ENCODE measurements around the gene CNOT6L.
"Not testable (repeated sequence)": the region's sequence is repeated elsewhere in the genome, so short reads cannot be mapped to it uniquely, and the experiment has no call there.

CNOT6L gene

DNA sequence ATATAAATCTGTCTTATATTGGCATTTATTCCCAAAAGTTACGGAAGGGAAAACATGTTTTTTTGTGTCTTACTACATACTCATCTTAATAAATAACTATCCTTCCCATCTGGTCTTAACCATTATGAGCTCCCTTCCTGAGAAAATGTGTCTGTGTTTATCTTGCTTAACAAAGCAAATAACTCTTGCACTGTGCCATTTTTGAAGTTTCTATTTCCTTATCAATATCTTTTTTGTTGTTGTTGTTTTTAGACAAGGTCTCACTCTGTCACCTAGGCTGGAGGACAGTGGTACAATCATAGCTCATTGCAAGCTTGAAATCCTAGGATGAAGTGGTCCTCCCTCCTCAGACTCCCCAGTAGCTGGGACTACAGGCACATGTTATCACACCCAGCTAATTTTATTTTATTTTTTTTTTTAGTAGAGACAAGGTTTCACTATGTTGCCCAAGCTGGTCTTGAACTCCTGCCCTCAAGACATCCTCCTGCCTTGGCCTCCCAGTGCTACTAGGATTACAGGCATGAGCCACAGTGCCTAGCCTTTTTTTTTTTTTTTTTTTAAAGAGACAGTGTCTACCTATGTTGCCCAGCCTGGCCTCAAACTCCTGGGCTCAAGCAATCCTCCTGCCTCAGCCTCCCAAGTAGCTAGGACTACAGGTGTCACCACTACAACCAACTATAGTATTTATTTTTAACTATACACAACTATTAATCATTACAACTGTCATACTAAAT is 36.9 kb downstream of the CNOT6L start:
- no peak for DNase-seq (ENCODE audit: low read depth)

GRCh38 chr4:77780762-77781161 is 38.4 kb downstream of the CNOT6L start:
- DNase-seq (ENCODE audit: low read depth): not testable (repeated sequence)

- DNase-seq (ENCODE audit: low read depth): no peak
Measured at GRCh38 chr4:77777135-77777807, 41.9 kb downstream of the CNOT6L start.

DNA sequence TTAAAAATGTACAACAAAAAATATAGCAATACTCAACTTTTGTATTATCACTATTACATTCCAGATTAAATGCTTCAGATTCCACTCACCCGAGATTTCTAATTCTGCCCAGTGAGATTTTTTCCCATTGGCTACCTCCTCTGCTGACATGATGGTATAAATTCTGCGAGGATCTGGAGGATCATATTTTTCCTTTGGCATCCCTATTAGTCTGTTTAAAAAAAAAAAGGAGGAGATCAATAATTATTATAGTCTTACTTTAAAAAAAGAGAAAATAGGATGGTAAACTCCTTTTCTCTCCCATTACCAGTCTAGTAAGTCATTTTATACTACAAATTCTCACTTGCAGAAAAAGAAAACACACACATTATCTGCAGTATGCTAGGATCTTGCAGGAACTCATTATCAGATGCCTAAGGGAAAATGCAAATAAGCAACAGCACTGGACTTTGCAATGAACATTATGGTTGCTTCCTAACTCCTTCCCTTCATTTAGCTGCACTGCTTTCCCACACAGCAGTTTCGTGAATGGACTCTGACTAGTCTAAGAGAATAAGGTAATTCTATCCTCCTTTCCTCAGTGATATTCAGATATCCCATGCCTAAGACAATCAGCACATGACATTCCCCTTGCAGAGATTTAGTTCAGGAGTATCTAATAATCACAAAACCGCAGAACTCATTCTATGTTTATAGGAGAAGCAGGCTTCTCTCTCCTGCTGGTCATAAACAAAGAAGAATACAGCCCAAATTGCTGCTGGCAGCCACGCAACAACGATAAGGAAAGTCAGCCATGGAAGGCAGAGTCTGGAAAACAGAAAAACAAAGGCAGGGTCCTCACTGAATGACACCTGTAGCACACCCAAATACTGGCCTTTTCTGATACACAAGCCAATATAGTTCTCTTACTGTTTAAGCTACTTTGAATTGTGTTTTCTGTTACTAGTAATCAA is 42.7 kb downstream of the CNOT6L start:
- DNase-seq (ENCODE audit: low read depth): no peak

DNA sequence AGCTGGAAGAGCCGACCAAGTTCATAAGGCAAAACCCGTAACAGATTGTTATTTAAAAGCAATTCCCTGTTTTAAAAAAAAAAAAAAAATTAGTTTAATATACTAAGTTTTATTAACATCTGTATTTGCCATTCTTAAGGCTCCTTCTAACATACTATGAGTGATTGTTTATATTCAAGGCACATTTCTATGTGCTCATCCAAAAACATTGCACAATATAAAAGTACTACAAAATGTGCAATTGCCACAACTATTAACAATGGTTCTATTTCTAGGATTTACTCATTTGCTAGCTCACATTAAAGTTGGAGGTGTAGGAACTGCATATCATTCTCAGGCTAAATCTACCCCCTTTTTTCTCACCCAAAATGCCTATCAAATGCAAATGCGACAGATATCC is 46.1 kb downstream of the CNOT6L start:
- DNase-seq (ENCODE audit: low read depth): no peak

DNA sequence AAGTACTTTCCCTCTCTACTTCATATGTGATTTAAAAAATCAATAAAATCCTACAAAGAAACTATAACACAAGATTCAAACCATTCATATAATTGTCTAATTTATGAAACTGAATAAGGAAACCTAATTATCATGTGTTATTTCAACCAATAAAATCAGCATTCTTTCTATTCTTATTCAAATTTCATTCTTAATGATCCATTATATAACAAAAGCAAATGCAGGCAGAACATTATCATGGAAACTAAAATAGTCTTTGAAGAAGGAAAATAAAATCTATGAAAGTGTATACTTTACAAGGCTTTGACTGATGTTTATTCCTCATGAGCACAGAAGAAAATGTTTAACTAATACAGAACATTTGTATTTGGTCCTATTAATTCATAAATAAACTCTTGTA is 47.6 kb downstream of the CNOT6L start:
- no peak for DNase-seq (ENCODE audit: low read depth)

GRCh38 chr4:77765720-77766119 is 53.4 kb downstream of the CNOT6L start:
- no peak for DNase-seq (ENCODE audit: low read depth)

DNA sequence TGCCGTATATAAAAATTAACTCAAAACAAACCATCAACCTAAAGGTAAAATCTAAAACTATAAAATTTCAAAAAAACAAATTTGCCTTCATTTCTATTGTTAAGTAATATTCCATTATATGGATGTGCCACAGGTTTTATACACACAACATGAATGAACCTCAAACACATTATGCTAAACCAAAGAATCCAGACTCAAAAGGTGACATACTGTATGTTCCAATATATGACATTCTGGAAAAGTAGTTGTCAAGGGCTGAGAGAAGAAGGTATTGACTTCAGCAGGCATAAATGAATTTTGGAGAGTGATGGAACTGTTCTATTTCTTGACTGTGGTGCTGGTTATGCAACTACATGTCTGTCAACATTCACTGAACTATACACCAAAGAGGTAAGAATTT is 56.6 kb downstream of the CNOT6L start:
- no peak for DNase-seq (ENCODE audit: low read depth)

DNA sequence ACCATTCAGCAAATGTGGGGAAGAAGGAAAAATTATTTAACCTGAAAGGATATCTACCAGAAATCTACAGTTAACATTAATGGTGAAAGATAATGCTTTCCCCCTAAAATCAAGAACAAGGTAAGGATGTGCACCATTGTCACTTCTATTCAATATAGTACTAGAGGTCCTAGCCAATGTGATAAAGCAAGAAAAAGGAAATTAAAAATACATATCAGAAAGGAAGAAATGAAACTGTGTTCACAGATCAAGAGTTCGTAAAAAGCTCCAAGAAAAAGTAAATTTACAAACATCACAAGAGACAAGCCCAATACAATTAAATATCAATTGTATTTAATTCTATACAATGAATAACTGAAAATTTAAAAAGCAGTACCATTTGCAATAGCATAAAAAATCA is 57.6 kb downstream of the CNOT6L start:
- no peak for DNase-seq (ENCODE audit: low read depth)

- DNase-seq (ENCODE audit: low read depth): no peak
Measured at GRCh38 chr4:77758804-77759203, 60.4 kb downstream of the CNOT6L start.

GRCh38 chr4:77751764-77752163 is 67.4 kb downstream of the CNOT6L start:
- no peak for DNase-seq (ENCODE audit: low read depth)

- DNase-seq (ENCODE audit: low read depth): no peak
Measured at GRCh38 chr4:77745792-77746191, 73.4 kb downstream of the CNOT6L start.

DNA sequence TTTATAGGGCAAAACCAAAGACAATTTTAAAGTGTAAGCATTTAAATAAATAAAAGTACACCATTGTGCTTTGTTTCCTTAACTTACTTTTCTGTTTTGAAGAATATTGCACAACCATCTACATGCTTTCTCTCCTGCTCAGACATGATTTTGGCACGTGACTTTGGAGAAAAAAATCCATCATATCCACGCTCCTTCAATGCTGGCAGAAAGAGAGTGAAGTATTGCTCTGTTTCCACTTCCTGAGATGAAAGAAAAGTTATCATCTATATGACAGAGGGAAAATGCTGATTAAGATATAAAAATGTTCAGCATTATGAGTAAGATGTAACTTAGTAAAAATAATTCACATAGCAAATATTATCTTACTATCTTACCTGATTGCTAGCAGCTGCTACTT is 77.1 kb downstream of the CNOT6L start:
- no peak for DNase-seq (ENCODE audit: low read depth)

GRCh38 chr4:77740480-77740879 is 78.7 kb downstream of the CNOT6L start:
- DNase-seq (ENCODE audit: low read depth): no peak

- DNase-seq (ENCODE audit: low read depth): no peak
Measured at GRCh38 chr4:77734928-77735327, 84.2 kb downstream of the CNOT6L start.

DNA sequence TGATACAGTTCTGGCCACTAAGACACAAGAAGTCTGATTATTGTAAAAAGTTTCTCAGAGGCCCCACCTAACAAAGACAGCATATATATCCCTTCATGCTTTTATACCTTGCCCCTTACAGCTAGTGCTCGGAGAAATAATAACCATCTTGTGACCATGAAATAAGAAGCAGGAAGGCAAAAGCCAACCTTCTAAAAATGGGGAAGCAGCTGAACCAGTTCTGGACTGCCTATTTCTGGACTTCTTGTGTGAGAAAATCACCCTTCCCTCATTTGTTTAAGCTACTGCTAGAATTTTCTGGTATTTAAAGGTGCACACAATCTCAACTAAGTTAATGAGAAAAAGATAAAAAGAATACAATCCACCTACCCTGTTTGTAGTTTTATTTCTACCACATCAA is 87.5 kb downstream of the CNOT6L start:
- no peak for DNase-seq (ENCODE audit: low read depth)

- DNase-seq (ENCODE audit: low read depth): no peak
Measured at GRCh38 chr4:77728420-77728819, 90.7 kb downstream of the CNOT6L start.

DNA sequence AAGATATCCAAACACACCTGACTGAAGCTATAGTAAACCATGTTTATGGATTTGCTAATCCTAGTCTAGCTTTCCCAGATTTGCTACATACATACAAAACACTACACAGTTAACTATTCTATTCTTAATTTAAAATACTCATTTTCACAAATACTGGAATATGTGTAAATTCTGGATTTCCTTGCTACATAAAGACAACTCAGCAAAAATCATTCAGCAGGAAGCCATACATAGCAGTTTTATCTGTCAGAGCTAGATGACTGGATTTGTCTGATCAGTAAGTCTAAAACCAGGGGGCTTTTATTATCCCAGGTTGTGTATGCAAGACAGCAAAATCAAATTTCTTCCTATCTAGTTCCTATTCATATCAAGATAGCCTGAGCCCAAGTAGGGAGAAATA is 98.1 kb downstream of the CNOT6L start:
- DNase-seq (ENCODE audit: low read depth): no peak

GRCh38 chr4:77718500-77718899 is 100.7 kb downstream of the CNOT6L start:
- DNase-seq (ENCODE audit: low read depth): not testable (repeated sequence)

DNA sequence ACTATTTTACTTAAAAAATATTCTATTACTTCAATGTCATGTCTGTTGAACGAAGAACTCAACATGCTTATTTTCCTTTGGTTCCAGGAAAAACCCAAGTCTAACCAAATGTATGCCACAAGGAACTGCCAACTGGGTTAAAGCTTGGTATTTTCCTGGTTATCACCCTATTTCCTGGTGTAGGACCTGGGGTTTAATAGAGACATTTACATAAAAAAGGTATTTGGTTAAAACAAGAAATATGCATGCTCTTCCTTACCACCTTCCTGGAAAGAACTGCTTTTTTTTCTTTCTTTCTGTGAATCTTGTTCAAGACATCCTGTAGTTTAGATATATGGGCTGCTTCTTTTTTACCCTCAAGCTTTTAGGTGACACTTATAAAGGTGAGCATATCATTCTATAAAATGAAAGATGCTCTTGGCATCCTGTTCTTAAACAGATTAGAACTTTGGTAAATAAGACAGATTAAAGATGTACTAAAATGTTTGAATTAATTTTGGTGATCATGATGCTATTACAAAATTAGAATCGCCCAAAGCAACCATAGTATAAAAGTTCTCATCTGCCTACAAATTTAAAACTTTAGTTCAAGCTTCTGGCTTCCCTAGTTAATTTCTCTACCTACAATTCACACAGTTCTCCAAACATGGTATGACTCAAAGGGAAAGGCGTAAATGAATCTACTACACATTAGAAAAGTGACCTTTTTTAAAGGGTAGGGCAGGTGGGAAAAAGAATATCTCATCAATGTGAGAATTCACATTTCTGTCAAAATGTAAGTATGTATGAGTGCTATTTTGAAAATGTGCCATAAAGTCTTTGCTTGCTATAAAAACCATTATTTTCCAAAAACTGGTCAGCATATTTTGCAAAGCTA is 103.5 kb downstream of the CNOT6L start:
- DNase-seq (ENCODE audit: low read depth): no peak

GRCh38 chr4:77714514-77714913 is 104.7 kb downstream of the CNOT6L start:
- DNase-seq (ENCODE audit: low read depth): no peak

- DNase-seq (ENCODE audit: low read depth): no peak
Measured at GRCh38 chr4:77713884-77714283, 105.3 kb downstream of the CNOT6L start.

Data from stimulated activated CD8-positive, alpha-beta memory T cell treated with anti-CD3 and anti-CD28 coated beads, Interleukin-15, amount 100 ng/mL, for 24 hours (primary cell).